ENCODE data around the gene SDK1.

Gene SDK1

DNA sequence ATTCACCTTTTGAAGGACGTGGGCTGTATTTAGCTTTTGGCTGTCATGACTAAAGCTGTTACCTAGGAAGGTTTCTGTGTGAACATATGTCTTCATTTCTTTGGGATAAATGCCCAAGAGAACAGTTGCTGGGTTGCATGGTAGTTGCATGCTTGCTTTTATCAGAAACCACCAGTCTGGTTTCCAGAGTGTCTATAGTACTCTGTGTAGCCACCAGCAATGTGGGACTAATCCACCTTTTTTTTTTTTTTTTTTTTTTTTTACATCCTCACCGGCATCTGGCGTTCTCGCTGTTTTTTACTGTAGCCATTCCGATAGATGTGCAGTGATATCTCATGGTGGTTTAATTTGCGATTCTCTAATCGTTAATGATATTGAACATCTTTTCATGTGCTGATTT is 297.8 kb downstream of the SDK1 start:
- Histone ChIP-seq H3K9ac (ENCODE audit: low read length) (no peak overlapping the region), H3K36me3 (ENCODE audit: insufficient read depth, low read length) (no peaks in the 10 kb centered on the region)

DNA sequence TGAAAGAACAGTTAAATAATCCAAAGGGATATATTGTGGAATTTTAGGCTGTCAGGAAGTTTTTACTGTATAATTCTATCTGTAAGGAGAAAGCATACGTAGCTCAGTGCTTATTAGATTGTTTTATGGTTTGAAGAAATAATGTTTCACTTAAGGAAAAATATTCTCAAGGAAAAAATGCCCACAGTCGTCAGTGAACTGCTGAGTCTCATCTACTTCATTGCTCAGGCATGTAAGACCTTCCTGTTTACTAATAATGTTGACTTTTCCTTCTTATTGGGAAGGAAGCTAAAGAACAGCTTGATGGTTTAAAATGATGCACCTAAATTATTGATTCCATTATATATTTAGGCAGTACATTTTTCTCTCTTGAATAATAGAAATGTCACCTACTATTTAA is 304.2 kb downstream of the SDK1 start:
- no peaks in the 10 kb centered on the region for H3K36me3 ChIP-seq (ENCODE audit: insufficient read depth, low read length)
- H3K4me1 ChIP-seq (ENCODE audit: insufficient read depth, low read length): no peaks in the 10 kb centered on the region
- H3K9ac ChIP-seq (ENCODE audit: low read length): no peak overlapping the region
- no peak overlapping the region for H3K27ac ChIP-seq (ENCODE audit: low read depth, low read length)
- no peaks in the 10 kb centered on the region for H3K27me3 ChIP-seq (ENCODE audit: control insufficient read depth in 1 of 2, insufficient read depth in 2 of 2, low read length in 2 of 2)
- no peak overlapping the region for H3K4me3 ChIP-seq (ENCODE audit: low read depth in 1 of 2, low read length in 2 of 2)
- H3K9me3 ChIP-seq (ENCODE audit: low read length): no peaks in the 10 kb centered on the region

More for the DNA sequence above, 297.8 kb downstream of the SDK1 start:
- H3K27ac ChIP-seq (ENCODE audit: low read depth, low read length): no peak overlapping the region
- H3K9me3 ChIP-seq (ENCODE audit: low read length): no peaks in the 10 kb centered on the region
- no peaks in the 10 kb centered on the region for H3K27me3 ChIP-seq (ENCODE audit: control insufficient read depth in 1 of 2, insufficient read depth in 2 of 2, low read length in 2 of 2)
- H3K4me1 ChIP-seq (ENCODE audit: insufficient read depth, low read length): no peaks in the 10 kb centered on the region
- H3K4me3 ChIP-seq (ENCODE audit: low read depth in 1 of 2, low read length in 2 of 2): no peak overlapping the region

DNA sequence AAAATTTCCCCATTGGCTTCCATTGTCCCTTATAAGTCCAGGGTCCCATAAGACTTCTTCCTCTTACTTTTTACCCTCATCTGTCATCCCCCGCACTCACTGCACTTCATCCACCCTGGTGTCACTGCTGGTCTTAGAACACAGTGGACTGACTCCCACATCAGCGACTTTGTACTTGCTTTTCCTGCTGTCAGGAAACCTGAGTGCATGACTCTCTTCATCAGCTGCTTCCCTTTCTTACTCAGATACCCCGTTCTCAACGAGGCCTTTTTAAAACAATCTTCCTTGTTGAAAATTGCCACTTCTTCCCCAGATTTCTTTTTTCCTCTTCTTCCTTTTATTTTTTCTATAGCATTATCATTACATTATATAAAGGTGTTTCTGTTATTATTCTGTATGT is 305.4 kb downstream of the SDK1 start:
- H3K36me3 ChIP-seq (ENCODE audit: insufficient read depth, low read length): no peaks in the 10 kb centered on the region
- H3K4me3 ChIP-seq (ENCODE audit: low read depth in 1 of 2, low read length in 2 of 2): no peak overlapping the region
- H3K9ac ChIP-seq (ENCODE audit: low read length): no peak overlapping the region
- H3K27me3 ChIP-seq (ENCODE audit: control insufficient read depth in 1 of 2, insufficient read depth in 2 of 2, low read length in 2 of 2): no peaks in the 10 kb centered on the region
- no peaks in the 10 kb centered on the region for H3K9me3 ChIP-seq (ENCODE audit: low read length)
- no peak overlapping the region for H3K27ac ChIP-seq (ENCODE audit: low read depth, low read length)
- no peaks in the 10 kb centered on the region for H3K4me1 ChIP-seq (ENCODE audit: insufficient read depth, low read length)

DNA sequence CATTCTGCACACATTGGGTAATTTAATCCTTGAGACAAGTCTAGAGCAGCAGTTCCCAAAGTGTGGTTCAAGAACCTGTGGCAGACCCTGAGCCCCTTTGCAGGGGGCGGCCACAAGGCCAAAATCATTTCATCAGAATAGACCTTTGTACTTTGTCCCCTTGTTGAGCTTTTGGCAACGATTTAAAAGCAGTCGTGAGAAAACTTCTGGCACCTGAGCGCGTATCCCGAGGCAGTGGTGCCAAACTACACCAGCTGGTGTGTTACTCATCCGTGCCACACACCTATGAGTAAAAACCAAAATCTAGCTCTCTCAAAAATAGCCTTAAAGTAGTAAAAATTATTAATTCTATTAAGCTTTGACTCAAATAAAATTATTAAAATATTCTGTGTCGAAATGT is 306.8 kb downstream of the SDK1 start:
- no peaks in the 10 kb centered on the region for H3K36me3 ChIP-seq (ENCODE audit: insufficient read depth, low read length)
- no peak overlapping the region for H3K9ac ChIP-seq (ENCODE audit: low read length)
- H3K4me3 ChIP-seq (ENCODE audit: low read depth in 1 of 2, low read length in 2 of 2): no peak overlapping the region
- H3K27ac ChIP-seq (ENCODE audit: low read depth, low read length): no peak overlapping the region
- no peaks in the 10 kb centered on the region for H3K4me1 ChIP-seq (ENCODE audit: insufficient read depth, low read length)
- no peaks in the 10 kb centered on the region for H3K27me3 ChIP-seq (ENCODE audit: control insufficient read depth in 1 of 2, insufficient read depth in 2 of 2, low read length in 2 of 2)
- no peaks in the 10 kb centered on the region for H3K9me3 ChIP-seq (ENCODE audit: low read length)

DNA sequence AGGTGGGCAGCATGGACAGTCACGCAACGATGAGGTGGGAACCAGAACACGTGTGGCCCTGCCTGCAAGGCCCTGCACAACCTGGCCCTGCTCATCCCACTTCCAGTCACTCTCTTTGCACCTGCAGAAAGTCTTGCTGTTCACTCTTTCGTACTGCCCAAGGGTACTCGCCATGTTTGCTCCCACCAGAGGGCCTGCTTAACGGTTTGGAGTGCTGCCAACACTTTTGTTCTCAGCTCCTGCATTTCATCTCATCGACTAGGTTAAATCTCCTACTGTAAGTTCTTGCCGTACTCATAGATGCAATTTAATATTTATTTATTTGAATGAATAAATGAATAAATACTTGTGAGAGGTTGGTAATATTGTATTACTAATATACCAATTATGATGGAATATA is 315.3 kb downstream of the SDK1 start:
- Histone ChIP-seq H3K27me3 (ENCODE audit: control insufficient read depth in 1 of 2, insufficient read depth in 2 of 2, low read length in 2 of 2) (no peaks in the 10 kb centered on the region), H3K27ac (ENCODE audit: low read depth, low read length) (no peak overlapping the region), H3K36me3 (ENCODE audit: insufficient read depth, low read length) (no peaks in the 10 kb centered on the region), H3K4me3 (ENCODE audit: low read depth in 1 of 2, low read length in 2 of 2) (no peak overlapping the region), H3K9me3 (ENCODE audit: low read length) (no peaks in the 10 kb centered on the region), H3K9ac (ENCODE audit: low read length) (no peak overlapping the region), H3K4me1 (ENCODE audit: insufficient read depth, low read length) (no peaks in the 10 kb centered on the region)

DNA sequence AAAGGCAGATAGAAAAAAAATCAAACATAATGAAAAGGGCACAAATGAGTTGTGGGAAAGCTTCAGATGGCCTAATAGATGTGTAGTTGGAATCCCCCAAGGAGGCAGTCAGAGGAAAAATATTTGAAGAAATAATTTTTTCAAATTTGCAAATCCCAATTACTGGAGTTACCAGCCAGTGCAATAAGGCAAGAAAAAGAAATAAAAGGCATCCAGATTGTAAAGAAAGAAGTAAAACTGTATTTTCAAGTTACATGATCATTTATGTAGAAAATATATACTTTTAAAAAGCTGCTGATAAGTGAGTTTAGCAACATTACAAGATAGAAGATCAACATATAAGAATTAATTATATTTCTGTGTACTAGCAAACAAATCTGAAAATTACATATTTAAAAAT is 329.0 kb downstream of the SDK1 start:
- peaks cover 9% of the 10 kb centered on the region for H3K9me3 ChIP-seq (ENCODE audit: low read length)
- no peaks in the 10 kb centered on the region for H3K36me3 ChIP-seq (ENCODE audit: insufficient read depth, low read length)
- H3K27me3 ChIP-seq (ENCODE audit: control insufficient read depth in 1 of 2, insufficient read depth in 2 of 2, low read length in 2 of 2): no peaks in the 10 kb centered on the region
- no peak overlapping the region for H3K27ac ChIP-seq (ENCODE audit: low read depth, low read length)
- H3K4me3 ChIP-seq (ENCODE audit: low read depth in 1 of 2, low read length in 2 of 2): no peak overlapping the region
- no peak overlapping the region for H3K9ac ChIP-seq (ENCODE audit: low read length)
- H3K4me1 ChIP-seq (ENCODE audit: insufficient read depth, low read length): no peaks in the 10 kb centered on the region

DNA sequence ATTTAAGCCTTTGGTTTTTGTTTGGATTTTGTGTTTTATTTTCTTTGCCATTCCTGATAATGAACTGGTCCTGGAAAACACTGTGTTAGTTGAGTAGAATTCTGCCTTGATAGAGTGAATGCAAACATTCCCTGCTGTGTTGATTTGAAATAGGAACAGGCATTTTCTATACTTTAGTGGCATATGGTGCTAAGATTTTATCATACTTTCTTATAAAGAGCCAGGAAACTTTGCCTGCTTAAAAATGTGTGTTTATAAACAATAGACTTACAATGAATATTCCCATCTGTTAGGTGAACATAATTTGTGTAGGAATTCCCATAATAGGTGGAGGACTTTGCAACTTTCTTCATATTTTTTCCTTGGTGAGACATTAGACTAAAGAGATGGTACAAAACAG is 333.3 kb downstream of the SDK1 start:
- Histone ChIP-seq H3K9ac (ENCODE audit: low read length) (no peak overlapping the region), H3K27ac (ENCODE audit: low read depth, low read length) (no peak overlapping the region), H3K9me3 (ENCODE audit: low read length) (peaks cover 6% of the 10 kb centered on the region), H3K36me3 (ENCODE audit: insufficient read depth, low read length) (no peaks in the 10 kb centered on the region), H3K4me1 (ENCODE audit: insufficient read depth, low read length) (no peaks in the 10 kb centered on the region), H3K4me3 (ENCODE audit: low read depth in 1 of 2, low read length in 2 of 2) (no peak overlapping the region), H3K27me3 (ENCODE audit: control insufficient read depth in 1 of 2, insufficient read depth in 2 of 2, low read length in 2 of 2) (no peaks in the 10 kb centered on the region)

DNA sequence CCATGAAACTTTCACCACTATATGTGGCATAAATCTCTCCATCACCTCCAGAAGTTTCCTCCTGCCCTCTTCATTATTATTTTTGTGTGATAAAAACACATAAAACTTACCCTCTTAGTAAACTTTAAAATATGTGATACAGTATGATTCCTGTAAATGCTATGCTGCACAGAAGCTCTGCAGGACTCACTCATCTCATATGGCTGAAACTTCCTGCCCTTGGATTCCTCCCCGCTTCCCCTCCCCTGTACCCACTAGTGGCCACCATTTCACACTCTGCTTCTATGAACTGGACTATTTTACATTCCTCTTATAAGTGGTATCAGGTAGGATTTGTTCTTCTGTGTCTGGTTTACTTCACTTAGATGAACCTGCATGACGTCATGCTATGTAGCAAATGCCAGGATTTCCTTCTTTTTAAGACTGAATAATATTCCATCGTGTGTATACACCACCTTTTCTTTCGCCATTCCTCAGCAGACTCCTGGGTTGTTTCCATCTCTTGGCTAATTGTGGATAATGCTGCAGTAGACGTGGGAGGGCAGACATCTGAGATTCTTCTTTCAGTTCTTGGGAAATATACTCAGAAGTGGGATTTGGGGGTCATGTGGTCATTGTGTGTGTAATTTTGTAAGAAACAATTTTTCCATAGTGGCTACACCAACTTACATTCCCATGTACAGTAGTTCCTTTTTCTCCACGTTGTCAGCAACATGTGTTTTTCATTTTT is 335.2 kb downstream of the SDK1 start:
- H3K27ac ChIP-seq (ENCODE audit: low read depth, low read length): no peak overlapping the region
- H3K27me3 ChIP-seq (ENCODE audit: control insufficient read depth in 1 of 2, insufficient read depth in 2 of 2, low read length in 2 of 2): no peaks in the 10 kb centered on the region
- H3K4me3 ChIP-seq (ENCODE audit: low read depth in 1 of 2, low read length in 2 of 2): no peak overlapping the region
- no peaks in the 10 kb centered on the region for H3K4me1 ChIP-seq (ENCODE audit: insufficient read depth, low read length)
- no peaks in the 10 kb centered on the region for H3K9me3 ChIP-seq (ENCODE audit: low read length)
- H3K9ac ChIP-seq (ENCODE audit: low read length): no peak overlapping the region
- no peaks in the 10 kb centered on the region for H3K36me3 ChIP-seq (ENCODE audit: insufficient read depth, low read length)

DNA sequence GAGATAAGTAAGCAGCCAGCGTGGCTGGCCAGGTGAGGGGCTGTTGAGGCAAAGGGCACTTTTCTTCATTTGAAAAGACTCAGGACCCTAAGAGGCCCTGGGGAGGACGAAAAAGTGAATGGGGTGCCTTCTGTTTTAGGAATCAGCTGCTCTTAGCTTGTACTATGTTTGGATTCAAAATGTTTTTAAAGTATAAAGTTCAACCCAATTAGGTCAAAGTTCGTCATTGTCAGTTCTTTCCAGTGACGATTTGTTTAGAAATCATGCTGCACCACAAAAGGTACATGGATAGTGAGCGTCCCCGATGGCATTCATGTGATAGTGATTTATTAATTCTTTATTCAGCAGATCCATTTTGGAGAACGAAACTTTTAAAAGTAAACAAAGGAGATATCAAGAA is 338.2 kb downstream of the SDK1 start:
- no peaks in the 10 kb centered on the region for H3K9me3 ChIP-seq (ENCODE audit: low read length)
- H3K9ac ChIP-seq (ENCODE audit: low read length): no peak overlapping the region
- no peaks in the 10 kb centered on the region for H3K27me3 ChIP-seq (ENCODE audit: control insufficient read depth in 1 of 2, insufficient read depth in 2 of 2, low read length in 2 of 2)
- no peaks in the 10 kb centered on the region for H3K4me1 ChIP-seq (ENCODE audit: insufficient read depth, low read length)
- H3K36me3 ChIP-seq (ENCODE audit: insufficient read depth, low read length): no peaks in the 10 kb centered on the region
- H3K27ac ChIP-seq (ENCODE audit: low read depth, low read length): no peak overlapping the region
- H3K4me3 ChIP-seq (ENCODE audit: low read depth in 1 of 2, low read length in 2 of 2): no peak overlapping the region

DNA sequence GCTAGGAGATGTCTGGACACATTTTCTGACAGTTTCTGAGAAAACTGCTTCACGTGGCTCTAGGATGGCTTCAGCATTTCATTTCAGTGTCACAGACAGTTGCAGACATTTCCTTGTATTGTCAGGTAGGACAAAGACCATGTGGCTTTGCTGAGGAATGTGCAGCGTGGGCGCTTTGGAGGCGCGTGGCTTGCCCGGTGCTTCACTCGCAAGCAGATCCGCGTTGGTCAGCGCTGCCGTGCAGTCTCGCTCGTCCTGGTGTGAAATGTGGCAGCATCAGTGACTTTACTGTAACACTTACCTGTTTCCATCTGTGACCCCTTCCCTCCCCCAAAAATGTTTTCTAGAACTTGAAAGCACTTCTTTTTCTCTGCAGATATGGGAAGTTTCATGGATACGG is 340.5 kb downstream of the SDK1 start:
- no peak overlapping the region for H3K4me3 ChIP-seq (ENCODE audit: low read depth in 1 of 2, low read length in 2 of 2)
- H3K27ac ChIP-seq (ENCODE audit: low read depth, low read length): no peak overlapping the region
- no peaks in the 10 kb centered on the region for H3K36me3 ChIP-seq (ENCODE audit: insufficient read depth, low read length)
- H3K9ac ChIP-seq (ENCODE audit: low read length): no peak overlapping the region
- H3K4me1 ChIP-seq (ENCODE audit: insufficient read depth, low read length): no peaks in the 10 kb centered on the region
- no peaks in the 10 kb centered on the region for H3K9me3 ChIP-seq (ENCODE audit: low read length)
- no peaks in the 10 kb centered on the region for H3K27me3 ChIP-seq (ENCODE audit: control insufficient read depth in 1 of 2, insufficient read depth in 2 of 2, low read length in 2 of 2)

DNA sequence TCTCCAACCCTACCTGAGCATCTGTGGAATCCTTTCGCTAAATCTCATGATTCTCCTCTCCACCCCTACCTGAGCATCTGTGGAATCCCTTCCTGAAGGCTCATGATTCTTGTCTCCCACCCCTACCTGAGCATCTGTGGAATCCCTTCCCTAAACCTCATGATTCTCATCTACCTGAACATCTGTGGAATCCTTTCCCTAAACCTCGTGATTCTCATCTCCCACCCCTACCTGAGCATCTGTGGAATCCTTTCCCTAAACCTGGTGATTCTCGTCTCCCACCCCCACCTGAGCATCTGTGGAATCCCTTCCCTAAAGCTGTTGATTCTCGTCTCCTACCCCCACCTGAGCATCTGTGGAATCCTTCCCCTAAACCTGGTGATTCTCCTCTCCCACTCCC is 342.0 kb downstream of the SDK1 start:
- Histone ChIP-seq H3K27ac (ENCODE audit: low read depth, low read length) (no peak overlapping the region), H3K4me1 (ENCODE audit: insufficient read depth, low read length) (no peaks in the 10 kb centered on the region), H3K4me3 (ENCODE audit: low read depth in 1 of 2, low read length in 2 of 2) (no peak overlapping the region), H3K9me3 (ENCODE audit: low read length) (no peaks in the 10 kb centered on the region), H3K9ac (ENCODE audit: low read length) (no peak overlapping the region), H3K27me3 (ENCODE audit: control insufficient read depth in 1 of 2, insufficient read depth in 2 of 2, low read length in 2 of 2) (no peaks in the 10 kb centered on the region), H3K36me3 (ENCODE audit: insufficient read depth, low read length) (no peaks in the 10 kb centered on the region)

DNA sequence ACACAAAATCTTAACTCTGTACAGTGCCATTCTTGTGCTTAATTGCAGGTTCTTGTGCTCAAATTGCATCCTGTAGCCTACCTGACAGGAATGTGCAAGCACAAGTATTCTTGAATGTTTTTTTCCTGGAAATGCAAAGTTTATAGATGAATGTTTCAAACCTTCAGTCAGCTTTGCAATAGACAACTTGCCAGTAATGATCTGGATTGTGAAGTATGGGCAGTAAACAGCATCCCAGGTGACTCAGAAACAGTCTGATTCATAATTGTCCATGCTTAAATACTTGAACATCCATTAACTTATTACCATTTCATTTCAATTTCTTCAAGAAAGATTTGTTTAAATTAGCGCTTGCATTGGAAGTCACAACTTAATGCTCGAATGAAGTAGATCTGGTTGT is 347.2 kb downstream of the SDK1 start:
- H3K36me3 ChIP-seq (ENCODE audit: insufficient read depth, low read length): no peaks in the 10 kb centered on the region
- H3K27ac ChIP-seq (ENCODE audit: low read depth, low read length): no peak overlapping the region
- H3K9me3 ChIP-seq (ENCODE audit: low read length): no peaks in the 10 kb centered on the region
- no peaks in the 10 kb centered on the region for H3K27me3 ChIP-seq (ENCODE audit: control insufficient read depth in 1 of 2, insufficient read depth in 2 of 2, low read length in 2 of 2)
- no peak overlapping the region for H3K9ac ChIP-seq (ENCODE audit: low read length)
- no peak overlapping the region for H3K4me3 ChIP-seq (ENCODE audit: low read depth in 1 of 2, low read length in 2 of 2)
- no peaks in the 10 kb centered on the region for H3K4me1 ChIP-seq (ENCODE audit: insufficient read depth, low read length)

Data from muscle layer of colon (tissue), 2 donors.